Brain pericyte (primary cell): Measurements from ENCODE around the gene TRAF5.
A peak's percentile ranks its signal among the peaks of the same experiment; 100 is the strongest.
"Not testable (repeated sequence)": the region's sequence is repeated elsewhere in the genome, so short reads cannot be mapped to it uniquely, and the experiment has no call there.

Experiments
- DNase-seq: peaks from one replicate; pipeline ENCODE4 v3.0.0-alpha.2; 2012; ENCODE audit warnings: low read depth, low spot score

The TRAF5 gene

DNA sequence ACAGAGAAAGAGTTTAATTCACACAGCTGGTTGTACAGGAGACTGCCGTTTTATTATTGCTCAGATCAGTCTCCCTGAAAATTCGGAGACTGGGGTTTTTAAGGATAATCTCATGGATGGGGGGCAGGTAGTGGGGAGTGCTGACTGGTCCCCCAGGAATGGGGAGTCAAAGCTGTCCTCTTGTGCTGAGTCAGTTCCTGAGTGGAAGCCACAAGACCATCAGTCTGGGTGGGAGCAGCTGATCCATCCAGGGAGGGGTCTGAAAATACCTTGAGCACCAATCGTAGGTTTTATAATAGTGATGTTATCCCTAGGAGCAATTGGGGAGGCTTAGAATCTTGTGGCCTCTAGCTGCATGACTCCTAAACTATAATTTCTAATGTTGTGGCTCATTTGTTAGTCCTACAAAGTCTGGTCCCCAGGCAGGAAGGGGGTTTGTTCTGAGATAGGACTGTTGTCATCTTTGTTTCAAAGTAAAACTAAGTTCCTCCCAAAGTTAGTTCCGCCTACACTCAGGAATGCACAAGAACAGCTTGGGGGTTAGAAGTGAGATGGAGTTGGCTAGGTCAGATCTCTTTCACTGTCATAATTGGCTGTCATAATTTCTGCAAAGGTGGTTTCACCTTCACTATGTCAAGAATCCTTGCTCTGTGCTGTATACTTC, 50.3 kb downstream of the TRAF5 start:
- no peak for DNase-seq

DNA sequence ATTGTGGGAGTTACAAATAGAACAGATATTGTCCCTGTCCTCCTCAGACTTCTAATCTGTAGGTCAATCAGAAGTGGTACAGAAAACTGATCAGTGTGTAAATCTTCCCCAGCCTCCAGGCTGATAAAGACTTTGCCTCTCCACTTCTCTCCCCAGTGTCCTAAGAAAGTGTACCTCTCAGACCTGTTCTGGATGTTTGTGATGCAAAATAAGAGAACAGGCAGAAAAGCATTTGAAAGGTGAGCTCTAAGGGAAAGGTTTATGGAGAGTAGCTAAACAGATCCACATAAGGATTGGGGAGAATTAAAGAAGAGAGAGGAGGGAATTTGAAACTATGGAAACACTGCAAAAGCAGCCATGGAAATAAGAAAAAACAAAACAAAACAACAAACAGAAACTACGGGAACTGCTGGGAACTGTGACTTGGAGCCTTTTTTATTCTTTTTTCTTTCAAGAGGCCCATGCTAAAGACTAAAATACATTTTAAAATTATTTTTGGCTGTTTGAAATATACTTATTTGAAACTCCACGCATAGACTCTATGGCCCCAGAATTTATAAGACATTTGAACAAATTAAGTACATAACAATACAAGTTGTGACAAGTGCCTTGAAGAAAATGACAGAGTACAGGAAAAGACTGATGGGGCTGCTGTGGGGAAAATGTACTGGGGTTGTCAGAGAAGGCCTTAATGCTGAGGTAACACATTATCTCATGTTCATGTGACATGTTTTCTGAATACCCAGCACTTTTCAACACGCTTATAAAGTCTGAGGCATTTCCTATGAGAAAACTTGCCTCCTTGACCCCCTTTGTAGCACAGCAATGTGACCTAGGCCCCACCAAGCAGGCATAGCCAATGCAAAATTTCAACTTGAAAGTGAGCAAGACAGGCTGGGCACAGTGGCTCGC, 51.2 kb downstream of the TRAF5 start:
- no peak for DNase-seq

DNA sequence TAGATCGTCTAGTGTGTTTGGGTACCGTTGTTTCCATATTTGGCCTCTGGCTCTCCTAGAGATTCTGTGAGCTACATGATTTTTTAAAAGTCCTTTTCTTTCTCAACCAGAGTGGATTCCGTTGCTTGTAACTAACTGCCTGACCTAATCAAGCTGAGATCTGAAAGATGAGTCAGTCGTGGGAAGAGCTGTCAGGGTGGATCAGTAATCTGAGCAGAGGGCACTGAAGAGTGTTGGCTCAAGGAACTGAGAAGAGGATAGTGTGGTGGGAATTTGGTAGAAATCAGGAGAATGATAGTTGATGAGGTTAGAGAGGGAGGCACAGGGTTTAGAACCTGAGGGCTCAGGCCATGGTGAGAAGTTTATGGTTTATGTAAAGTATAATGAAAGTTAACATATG, 52.2 kb downstream of the TRAF5 start:
- no peak for DNase-seq

DNA sequence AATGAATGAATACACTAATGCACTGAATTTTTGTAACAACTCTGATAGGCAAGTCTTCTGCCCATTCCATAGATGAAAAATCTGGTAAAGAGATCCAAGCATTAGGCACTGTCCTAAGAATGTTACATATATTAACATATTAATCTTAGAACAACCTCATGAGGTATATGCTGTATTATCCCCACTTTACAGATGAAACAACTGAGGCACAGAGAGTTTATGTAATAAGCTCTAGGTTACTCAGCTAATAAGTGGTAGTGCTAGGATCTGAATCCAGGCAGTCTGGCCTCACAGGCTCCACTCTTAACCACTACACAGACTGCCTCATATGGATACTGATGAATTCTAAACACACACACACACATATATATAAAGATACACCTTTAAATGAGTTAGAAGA, 52.8 kb downstream of the TRAF5 start:
- DNase-seq, result no peak

DNA sequence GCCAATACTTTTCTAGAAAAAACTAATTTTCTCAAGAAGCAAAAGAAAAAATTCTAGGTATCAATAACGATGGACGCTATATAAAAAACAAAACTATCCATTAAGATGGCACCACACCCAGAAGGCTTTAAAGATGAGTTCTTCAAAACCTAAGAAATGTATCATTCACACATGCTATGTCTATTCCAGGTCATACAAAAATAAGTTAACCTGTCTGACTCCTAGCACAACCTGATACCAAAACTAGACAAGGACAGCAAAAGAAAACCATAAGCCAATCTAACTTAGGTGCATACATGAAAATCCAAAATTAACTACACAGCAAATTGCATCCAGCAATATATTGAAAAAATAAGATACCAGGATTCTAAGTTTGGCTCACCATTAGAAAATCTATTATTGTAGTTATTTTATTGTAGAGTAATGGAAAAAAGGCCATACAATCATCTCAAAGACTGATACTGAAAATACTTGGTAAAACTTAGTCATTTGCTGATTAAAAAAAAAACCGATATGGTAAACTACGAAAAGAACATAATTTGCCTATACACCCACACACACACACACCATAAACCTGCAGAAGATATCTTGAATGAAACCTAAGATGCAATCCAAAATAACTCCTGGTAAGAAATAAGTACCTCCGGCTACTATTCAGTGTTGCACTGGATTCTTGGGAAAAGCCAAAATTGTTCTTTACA, 55.0 kb downstream of the TRAF5 start:
- no peak for DNase-seq

DNA sequence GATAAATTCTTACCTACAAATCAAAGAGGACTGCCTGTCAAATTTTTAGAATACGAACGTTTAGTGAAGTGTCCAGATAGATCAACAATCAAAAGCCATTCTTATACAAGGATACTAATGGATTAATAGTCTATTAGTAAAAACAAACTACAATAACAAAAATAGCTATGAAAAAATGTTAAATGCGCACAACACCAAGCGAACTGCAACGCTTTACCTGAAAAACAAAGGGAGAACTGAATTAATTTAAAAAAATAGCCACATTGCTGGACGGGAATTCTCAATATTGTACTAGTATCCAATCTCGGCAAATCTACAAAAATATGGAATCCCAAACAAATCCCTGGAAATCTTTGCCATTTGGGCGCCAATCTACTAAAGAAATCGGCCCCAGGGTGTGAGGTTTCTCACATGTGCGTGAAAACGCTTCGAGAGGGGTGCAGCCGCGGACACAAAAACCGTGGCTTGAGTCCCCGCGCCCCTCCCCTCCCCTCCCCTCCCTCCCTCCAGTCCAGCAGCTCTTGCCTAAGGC, 55.6 kb downstream of the TRAF5 start:
- DNase-seq, result no peak

DNA sequence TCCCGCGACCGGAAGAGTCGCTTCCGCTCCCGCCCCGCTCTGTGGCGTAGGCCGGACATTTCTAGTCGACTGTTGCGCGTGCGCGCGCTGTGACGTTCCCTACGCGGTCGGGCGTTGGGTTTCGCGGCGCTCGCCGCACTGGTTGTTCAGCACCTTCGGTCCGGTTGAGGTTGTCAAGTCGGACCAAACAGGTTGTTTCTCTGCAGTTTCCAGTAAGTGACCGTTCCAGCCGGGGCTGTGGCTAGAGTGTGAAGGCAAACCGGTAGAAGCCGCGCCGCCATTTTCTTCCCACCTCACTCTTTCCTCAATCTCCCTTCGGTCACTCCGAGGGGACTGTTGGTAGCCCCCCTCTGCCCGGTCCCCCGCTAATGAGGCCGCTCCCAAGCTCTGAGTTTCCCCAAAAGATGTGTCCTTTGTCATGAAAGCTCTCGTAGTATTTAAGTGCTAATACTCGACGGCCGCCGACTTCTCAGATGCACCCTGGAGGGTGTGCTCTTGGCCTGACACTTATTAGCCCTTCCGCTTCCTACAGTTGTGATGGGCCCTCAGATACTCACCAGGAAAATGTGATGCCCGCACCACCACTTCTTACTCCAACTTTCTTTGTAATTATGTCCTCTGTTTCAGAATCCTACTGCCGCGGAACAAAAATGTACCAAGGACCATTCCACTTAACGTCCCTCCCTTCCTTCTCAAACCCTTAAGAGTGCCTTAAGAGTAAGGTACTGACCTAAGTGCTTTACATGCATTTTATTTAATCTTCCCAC, 56.3 kb downstream of the TRAF5 start:
- DNase-seq, result peak; percentile 76

DNA sequence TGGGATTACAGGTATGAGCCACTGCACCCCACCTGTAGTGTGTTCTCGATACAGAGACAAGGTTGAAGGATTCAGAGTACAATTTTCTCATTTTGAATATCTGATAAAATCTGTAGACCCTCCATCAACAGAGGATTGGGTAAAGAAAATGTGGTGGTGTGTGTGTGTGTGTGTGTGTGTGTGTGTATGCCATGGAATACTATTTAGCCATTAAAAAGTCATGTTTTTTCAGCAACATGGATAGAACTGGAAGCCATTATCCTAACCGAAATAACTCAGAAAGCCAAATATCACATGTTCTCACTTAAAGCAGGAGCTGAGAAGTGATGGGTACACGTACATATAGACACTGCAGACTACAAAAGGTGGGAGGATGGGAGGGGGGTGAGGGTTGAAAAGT, 57.9 kb downstream of the TRAF5 start:
- DNase-seq, result no peak

DNA sequence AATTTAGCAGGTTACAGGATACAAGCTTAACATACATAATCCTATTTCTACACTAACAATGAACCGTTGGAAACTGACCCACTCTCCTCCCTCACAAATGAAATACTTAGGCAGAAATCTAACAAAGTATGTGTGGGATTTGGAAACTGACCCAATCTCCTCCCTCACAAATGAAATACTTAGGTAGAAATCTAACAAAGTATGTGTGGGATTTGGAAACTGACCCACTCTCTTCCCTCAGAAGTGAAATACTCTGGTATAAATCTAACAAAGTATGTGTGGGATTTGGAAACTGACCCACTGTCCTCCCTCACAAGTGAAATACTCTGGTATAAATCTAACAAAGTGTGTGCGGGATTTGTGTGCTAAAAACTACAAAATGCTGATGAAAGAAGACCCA, 60.3 kb downstream of the TRAF5 start:
- no peak for DNase-seq

DNA sequence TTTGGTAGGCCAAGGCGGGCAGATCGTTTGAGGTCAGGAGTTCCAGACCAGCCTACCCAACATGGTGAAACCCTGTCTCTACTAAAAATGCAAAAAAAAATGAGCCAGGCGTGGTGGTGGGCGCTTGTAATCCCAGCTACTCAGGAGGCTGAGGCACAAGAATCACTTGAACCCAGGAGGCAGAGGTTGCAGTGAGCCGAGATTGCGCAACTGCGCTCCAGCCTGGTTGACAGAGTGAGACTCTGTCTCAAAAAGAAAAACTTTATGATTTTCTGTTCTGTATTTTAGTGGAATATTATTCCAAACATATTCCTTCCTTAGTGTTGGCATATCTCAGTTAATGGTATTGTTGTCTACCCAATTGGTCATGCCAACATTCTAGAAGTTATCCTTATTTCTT, 64.2 kb downstream of the TRAF5 start:
- not testable (repeated sequence) for DNase-seq

DNA sequence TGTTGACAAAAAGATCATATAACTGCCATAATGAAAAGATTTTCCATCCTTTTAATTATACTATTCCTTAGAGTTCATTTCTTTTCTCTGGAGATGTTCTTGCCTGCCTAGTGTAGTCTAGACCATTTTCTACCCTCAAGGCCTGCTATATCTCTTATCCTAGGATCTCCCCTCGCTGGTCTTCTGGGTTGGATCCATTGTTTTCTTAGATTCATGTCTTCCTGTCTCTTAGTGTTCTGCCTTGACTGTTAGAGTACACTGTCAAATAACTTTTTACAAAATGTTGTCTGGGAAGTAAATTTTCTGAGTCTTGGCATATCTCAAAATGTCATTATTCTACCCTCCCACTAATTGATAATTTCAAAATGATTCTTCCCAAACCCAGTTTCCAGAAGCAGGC, 66.6 kb downstream of the TRAF5 start:
- DNase-seq, result no peak

DNA sequence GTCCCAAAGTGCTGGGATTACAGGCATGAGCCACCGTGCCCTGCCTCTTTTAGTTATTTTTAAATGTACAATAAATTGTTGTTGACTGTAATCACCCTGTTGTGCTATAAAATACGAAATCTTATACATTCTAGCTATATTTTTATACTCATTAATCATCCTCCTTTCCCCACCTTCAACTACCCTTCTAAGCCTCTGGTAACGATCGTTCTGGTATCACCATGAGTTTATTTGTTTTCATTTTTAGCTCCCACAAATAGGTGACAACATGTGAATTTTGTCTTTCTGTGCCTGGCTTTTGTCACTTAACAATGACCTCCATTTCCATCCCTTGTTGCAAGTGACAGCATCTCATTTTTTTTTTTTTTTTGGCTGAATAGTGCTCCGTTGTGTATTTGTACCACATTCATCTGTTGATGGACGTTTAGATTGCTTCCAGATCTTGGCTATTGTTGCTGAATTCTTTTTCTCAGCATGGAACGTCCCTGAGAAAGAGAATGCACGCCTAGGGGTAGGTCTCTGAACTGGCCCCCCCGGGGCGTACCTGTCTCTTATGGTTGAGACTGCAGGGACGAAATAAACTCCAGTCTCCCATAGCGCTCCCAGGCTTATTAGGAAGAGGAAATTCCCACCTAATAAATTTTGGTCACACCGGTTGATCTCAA, 71.8 kb downstream of the TRAF5 start:
- not testable (repeated sequence) for DNase-seq

DNA sequence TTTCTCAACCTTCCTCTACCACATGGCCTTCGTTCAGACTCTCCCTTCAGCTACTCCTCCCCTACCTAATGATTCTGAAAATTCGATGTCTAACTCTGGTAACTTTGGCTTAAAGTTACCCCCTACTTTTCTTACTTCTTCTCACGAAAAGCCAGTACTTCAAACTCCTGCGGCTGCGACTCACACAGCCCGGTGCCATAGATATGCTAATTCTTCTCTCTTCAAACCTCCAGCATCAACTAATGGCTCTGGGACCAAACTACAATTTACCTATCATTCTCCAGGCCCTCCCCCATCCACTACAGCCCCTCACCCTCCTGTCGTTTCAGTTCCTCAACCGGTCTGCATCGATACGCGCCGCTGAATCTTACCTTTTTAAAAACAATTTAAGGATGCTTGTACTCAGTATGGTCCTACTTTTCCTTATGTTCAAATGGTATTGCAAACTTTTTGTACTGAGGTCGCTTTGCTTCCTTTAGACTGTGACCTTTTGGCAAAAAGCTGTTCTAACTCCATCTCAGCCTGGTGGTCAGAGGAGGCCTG, 73.3 kb downstream of the TRAF5 start:
- not testable (repeated sequence) for DNase-seq

DNA sequence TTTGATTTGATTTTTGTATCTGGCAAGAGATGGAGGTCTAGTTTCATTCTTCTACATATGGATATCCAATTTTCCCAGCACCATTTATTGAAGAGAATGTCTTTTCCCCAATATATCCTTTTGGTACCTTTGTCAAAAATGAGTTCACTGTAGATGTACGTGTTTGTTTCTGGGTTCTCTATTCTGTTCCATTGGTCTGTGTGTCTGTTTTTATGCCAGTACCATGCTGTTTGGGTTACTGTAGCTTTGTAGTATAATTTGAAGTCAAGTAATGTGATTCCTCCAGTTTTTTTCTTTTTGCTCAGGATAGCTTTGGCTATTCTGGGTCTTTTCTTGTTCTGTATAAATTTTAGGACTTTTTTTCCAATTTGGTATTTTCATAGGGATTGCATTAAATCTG, 75.1 kb downstream of the TRAF5 start:
- DNase-seq, result not testable (repeated sequence)

DNA sequence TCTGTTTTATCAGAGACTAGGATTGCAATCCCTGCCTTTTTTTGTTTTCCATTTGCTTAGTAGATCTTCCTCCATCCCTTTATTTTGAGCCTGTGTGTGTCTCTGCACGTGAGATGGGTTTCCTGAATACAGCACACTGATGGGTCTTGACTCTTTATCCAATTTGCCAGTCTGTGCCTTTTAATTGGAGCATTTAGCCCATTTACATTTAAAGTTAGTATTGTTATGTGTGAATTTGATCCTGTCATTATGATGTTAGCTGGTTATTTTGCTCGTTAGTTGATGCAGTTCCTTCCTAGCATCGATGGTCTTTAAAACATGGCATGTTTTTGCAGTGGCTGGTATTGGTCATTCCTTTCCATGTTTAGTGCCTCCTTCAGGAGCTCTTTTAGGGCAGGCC, 79.5 kb downstream of the TRAF5 start:
- not testable (repeated sequence) for DNase-seq

DNA sequence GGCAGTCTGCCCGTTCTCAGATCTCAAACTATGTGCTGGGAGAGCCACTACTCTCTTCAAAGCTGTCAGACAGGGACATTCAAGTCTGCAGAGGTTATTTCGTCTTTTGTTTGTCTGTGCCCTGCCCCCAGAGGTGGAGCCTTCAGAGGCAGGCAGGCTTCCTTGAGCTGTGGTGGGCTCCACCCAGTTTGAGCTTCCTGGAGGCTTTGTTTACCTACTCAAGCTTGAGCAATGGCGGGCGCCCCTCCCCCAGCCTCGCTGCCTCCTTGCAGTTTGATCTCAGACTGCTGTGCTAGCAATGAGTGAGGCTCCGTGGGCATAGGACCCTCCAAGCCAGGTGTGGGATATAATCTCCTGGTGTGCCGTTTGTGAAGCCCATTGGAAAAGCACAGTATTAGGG, 81.1 kb downstream of the TRAF5 start:
- DNase-seq, result not testable (repeated sequence)

DNA sequence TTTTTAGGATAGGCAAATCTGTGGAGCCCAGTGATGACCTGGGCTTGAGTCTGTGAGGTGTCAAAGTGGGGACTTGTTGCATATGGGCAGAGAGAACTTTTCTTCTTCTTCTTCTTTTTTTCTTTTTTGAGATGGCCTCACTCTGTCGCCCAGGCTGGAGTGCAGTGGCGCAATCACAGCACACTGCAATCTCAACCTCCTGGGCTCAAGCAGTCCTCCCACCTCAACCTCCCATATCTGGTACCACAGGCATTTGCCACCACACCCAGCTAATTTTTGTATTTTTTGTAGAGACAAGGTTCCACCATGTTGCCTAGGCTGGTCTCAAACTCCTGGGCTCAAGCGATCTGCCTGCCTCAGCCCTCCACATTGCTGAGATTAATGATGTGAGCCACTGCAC, 85.0 kb downstream of the TRAF5 start:
- no peak for DNase-seq

DNA sequence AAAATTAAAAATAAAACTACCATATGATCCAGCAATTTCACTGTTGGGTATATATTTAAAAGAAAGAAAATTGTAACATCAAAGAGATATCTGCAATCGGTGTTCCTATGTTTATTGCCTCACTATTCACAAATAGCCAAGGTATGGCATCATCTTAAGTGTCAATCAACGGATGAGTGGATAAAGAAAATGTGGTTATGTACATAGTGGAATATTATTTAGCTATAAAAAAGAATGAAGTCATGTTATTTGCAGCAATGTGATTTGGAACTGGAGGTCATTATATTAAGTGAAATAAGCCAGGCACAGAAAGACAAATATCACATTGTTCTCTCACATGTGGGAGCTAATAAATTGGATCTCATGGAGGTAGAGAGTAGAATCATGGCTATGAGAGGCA, 89.1 kb downstream of the TRAF5 start:
- DNase-seq, result no peak

DNA sequence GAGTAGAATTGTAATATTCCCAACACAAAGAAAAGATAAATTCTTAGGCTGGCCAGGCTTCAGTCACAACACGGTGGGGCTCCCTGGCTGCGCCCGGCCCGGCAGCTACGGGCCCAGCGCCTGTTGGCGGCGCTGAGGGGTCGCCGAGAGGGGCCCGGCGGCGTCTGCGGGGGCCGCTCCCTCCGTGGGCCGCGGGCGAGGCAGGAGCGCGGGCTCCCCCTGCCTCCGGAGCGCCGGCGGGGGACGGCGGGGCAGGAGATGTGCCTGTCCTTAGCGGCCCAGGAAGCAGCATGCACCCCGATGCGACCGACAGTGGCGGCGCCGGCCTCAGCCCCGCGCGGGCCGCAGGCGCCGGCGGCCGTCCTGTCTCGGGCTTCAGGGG, 89.6 kb downstream of the TRAF5 start:
- not testable (repeated sequence) for DNase-seq

DNA sequence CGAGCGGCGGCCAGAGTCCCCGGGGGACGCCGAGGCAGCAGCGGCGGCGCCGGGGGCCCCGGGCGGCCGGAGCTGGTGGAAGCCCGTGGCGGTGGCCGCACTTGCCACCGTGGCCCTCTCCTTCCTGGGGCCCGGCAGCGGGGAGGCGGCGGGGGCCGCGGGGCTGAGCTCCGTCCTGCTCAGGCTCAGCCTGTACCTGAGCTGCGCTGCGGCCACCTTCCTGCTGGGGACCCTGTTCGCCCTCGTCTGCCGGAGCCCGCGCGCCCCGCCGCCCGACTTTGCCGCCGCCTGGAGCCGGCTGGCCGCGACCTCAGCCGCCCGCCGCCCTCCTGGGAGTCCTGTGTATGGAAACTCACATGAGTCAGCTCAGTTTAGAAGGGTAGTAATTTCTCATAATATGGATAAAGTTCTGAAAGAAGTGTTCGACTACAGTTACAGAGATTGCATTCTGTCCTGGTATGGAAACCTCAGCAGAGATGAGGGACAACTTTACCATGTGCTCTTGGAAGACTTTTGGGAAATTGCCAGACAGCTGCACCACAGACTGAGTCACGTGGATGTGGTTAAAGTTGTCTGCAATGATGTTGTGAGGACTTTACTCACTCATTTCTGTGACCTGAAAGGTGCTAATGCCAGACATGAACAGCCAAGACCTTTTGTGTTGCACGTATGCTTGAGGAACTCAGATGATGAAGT, 90.1 kb downstream of the TRAF5 start:
- peak; percentile 24 for DNase-seq
